C4-2B (cell line): ENCODE measurements around the gene IRF7.

Experiments used
- CTCF ChIP-seq: fragments of 450-650 bp; conservative IDR thresholded peaks from 2 replicates; pipeline ENCODE4 v1.5.1; 2017; ENCODE audit warnings: mild to moderate bottlenecking
- ZFX ChIP-seq: fragments of 450-650 bp; IDR thresholded peaks from 2 replicates; pipeline ENCODE4 v1.6.1; 2017

GRCh38 chr11:571802-572185 is 44.0 kb downstream of the IRF7 start:
- TF ChIP-seq CTCF = no peak
- no peak for TF ChIP-seq ZFX
